Fibroblast of lung (primary cell): ENCODE measurements around the gene PXN.

Source experiments
- EZH2 ChIP-seq: IDR thresholded peaks from 2 replicates; pipeline ENCODE4 v1.5.1; 2012; ENCODE audit warnings: low read length, control low read depth, mild to moderate bottlenecking; ENCODE audit errors: missing control alignments
- TF ChIP-seq, protein P1 (sequence below), 2 donors: IDR thresholded peaks in 1 of 2; conservative IDR thresholded peaks in 1 of 2; 1 replicate in 1 of 2; 2 replicates in 1 of 2; pipeline ENCODE4 v1.5.1; 2011 to 2012; ENCODE audit warnings: low read length in 2 of 2, control low read depth in 1 of 2, inconsistent platforms in 1 of 2, low read depth in 1 of 2, mild to moderate bottlenecking in 1 of 2

DNA sequence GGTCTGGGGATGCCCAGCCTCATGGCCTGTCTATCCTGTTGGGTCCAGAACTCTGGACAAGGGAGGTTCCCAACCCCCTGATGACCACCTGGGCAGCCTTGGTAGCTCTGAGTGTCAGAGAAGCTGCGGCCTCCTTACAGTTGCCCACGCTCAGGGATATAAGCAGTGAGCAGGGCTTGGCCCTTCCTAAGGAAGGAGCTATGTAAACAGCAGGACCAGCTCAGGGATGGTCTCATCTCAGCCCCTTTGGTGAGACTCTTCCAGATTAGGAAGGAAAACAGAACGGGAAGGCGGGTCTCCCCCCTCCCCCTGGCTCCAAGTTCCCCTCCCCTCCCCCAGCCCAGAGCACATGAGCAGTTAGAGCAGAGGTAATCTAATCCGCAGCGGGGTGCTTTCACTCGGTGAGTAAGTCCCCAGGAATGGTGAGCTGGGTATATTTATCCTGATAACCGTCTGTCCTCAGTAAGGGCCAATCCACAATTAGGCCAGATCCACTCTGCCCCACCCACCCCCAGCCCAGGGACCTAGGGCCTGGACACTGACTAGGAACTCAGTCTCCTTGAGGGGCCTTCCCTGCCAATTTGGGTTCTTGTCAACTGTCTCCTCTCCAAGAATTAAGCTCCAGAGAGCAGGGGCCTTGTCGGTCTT lies 35.1 kb downstream of the PXN start:
- TF ChIP-seq, protein P1, sequence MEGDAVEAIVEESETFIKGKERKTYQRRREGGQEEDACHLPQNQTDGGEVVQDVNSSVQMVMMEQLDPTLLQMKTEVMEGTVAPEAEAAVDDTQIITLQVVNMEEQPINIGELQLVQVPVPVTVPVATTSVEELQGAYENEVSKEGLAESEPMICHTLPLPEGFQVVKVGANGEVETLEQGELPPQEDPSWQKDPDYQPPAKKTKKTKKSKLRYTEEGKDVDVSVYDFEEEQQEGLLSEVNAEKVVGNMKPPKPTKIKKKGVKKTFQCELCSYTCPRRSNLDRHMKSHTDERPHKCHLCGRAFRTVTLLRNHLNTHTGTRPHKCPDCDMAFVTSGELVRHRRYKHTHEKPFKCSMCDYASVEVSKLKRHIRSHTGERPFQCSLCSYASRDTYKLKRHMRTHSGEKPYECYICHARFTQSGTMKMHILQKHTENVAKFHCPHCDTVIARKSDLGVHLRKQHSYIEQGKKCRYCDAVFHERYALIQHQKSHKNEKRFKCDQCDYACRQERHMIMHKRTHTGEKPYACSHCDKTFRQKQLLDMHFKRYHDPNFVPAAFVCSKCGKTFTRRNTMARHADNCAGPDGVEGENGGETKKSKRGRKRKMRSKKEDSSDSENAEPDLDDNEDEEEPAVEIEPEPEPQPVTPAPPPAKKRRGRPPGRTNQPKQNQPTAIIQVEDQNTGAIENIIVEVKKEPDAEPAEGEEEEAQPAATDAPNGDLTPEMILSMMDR (conservative IDR thresholded peaks at IDR 0.05 in 1 of 2, IDR thresholded peaks at IDR 0.05 in 1 of 2; ENCODE audit: low read depth in 1 of 2, low read length in 2 of 2) = no peak
- TF ChIP-seq EZH2 = no peak
